Posterior cingulate gyrus (tissue), 11 donors: Measurements from ENCODE around the gene TOM1L2.

Source experiments
- DNase-seq, 10 donors: peaks; one replicate each; pipeline versions ENCODE4 v3.0.0 to v3.0.0-alpha.2; 2020 to 2021; ENCODE audit warnings: mixed read lengths in 3 of 10
- intact Hi-C: fragments of 100-400 bp; cut with DNase I; formaldehyde crosslinking; loops from one replicate; pipeline ENCODE4 v1.15.1; 2023

Gene TOM1L2

DNA sequence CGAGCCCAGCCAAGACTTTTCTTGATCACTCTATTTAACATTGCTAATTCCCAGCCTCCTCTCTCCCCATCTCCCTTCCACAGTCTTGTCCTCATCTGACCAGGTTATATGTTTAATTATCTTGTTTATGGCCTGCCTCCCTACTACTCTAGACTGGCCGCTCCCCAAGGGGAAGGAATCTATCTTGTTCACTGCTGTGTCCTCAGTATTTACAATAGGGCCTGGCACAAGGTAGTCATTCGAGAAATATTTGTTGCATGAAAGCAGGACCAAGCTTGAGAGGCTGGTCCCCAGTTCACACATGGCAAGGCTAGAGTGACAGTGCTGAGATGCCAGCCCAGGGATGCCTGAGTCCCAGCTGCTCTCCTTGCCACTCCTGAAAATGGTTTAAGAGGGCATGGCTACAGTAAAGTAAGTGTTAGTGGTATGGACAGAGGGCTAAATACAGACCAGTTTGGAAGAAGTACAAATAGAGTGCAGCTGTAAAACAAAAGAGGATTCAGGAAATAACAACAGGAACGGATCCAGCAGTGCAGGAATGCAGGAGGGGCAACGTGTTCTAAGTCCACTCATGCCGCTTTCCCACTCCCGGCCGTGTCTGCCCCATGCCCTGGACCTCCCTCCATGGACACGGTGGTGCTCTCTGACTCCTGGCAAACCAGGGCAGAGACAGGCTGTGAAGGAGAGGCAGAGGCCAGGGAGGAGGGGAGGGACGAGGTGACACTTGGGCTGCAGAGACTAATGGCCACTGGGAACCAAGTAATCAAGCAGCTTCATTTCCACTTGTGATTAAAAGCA, 65.6 kb downstream of the TOM1L2 start:
- DNase-seq: peak in 1 of 10 donors; percentile 33
- intact Hi-C loops: no loop called here

GRCh38 chr17:17905036-17905320, 67.2 kb downstream of the TOM1L2 start:
- intact Hi-C loops: no loop called here
- DNase-seq: peak in 1 of 10 donors; percentile 31

GRCh38 chr17:17904166-17905035, 67.8 kb downstream of the TOM1L2 start:
- peak in 1 of 10 donors; percentile 25 for DNase-seq
- intact Hi-C loops: no loop called here

DNA sequence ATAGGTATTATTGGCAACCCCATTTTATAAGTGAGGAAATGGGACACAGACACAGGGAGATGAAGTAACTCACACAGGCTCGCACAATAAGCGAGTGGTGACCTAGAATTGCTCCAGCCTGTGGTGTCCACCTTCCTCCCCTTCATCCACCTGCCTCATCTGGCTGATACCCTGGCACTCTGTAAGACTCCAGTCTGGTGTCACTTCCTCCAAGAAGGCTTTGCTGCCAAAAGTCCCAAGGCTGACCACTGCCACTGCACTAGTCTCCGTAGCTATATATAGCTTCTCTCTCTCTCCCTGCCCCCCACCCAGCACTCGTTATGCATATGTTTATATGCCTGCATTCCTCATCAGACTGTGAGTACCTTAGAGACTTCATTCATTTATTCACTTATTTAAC, 69.3 kb downstream of the TOM1L2 start:
- peak in 2 of 10 donors; percentile 1 to 2 for DNase-seq
- intact Hi-C loops: no loop called here

GRCh38 chr17:17902376-17902775, 69.8 kb downstream of the TOM1L2 start:
- intact Hi-C loops: no loop called here
- peak in 2 of 10 donors; percentile 23 to 50 for DNase-seq

GRCh38 chr17:17900615-17901520, 71.3 kb downstream of the TOM1L2 start:
- intact Hi-C loops: no loop called here
- DNase-seq: peak in 5 of 10 donors; percentile 43 to 89 (median 49)

DNA sequence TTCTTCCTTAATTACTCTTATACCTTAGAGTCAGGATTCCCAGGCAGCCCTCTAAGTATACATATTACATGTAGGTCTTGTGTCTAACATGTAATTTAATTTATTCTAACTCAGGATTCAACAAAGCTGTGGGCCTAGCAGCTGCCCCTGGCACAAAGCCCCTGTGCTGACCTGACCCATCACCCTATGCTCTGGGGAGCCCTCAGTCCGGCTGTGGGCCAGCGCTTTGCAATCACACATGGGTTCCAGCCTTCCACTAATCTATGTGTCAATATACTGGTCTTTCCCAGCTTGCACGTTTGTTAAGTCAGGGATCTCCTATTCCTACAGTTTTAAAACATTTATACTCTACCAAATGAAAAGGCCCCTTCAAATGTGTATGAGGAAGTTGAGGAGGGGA, 72.7 kb downstream of the TOM1L2 start:
- DNase-seq: peak in 2 of 10 donors; percentile 42 to 64
- intact Hi-C loops: no loop called here

- DNase-seq: no peak
- intact Hi-C loops: no loop called here
Measured at GRCh38 chr17:17898673-17899072, 73.5 kb downstream of the TOM1L2 start.

GRCh38 chr17:17897442-17897841, 74.8 kb downstream of the TOM1L2 start:
- intact Hi-C loops: no loop called here

DNA sequence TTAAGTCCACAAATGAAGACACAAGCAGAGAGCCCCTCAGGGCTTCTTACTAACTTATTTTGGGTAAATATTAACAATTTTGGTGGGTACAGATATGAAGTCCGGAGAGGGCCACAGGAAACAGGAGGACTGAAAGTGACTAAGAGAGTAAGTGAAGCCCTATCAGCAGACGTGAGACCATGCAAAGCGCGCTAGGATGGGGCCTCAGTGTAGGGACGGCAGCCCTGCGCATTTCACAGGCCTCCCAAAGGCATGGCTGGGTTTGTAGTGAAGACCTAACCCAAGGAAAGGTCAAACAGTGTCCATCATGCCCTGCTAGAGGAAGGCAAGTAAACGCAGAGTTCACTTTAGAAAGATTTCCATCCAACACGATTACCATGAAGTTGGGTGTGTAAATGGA, 75.5 kb downstream of the TOM1L2 start:
- peak in 1 of 10 donors; percentile 7 for DNase-seq
- intact Hi-C loops: no loop called here

More at GRCh38 chr17:17897442-17897841, 74.8 kb downstream of the TOM1L2 start:
- DNase-seq: no peak

GRCh38 chr17:17893801-17894644, 78.2 kb downstream of the TOM1L2 start:
- intact Hi-C loops: no loop called here
- peak in 1 of 10 donors; percentile 55 for DNase-seq

DNA sequence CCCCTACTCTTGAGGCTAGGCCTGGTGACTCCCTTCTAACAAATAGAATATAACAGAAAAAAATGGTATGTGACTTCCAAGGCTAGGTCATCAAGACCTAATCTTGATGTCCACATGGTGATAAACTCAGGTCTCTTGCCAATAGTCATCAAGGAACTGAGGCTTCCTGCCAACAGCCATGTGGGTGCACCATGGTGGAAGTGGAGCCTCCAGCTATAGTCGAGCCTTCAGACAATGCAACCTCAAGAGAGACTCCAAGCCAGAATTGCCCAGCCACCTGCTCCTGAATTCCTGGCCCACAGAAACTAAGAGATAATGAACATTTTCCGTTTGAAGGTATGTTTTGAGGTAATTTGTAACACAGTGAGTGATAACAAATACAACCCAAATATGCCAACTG, 79.5 kb downstream of the TOM1L2 start:
- intact Hi-C loops: no loop called here
- peak in 2 of 10 donors; percentile 9 to 21 for DNase-seq

DNA sequence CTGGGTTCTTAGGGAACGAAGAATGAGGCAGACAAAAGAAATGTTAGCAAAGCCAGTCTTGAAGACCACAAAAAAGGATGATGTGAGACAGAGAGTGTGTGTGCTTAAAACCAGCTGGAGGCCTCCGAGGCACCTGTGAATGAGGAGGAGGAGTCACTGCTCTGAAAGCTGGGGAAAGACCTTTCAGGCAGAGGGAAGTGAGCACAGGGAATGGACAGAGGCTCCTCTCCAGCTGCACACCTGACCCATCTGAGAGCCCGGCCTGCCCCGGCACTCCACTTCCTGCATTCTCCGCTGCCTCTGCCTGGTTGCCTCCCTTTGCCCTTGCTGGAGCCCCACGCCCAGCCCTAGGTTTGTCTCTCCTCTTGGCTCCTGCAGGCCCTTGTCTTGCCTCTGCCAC, 80.2 kb downstream of the TOM1L2 start:
- peak in 2 of 10 donors; percentile 32 to 74 for DNase-seq
- intact Hi-C loops: no loop called here

- intact Hi-C loops: no loop called here
- DNase-seq: peak in 3 of 10 donors; percentile 51 to 90 (median 69)
Measured at GRCh38 chr17:17890773-17891759, 81.1 kb downstream of the TOM1L2 start.

DNA sequence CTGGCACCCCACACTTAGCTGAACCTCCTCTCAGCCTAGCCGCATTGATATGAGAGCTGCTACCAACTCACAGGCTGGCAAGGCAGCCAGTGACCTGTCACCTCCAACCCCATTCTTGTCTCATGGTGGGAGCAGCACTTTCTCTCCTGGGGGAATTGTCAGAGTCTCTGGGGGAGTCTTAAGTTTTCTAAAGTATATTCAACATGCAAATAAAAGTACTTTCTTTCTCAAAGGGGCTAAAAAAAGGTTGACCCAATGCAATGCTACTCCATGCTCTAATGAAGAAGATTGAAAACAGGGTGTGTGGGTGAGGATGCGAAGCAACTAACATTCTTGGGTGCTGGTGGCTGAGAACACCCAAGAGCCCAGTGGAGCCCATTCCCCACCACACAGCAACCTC, 82.3 kb downstream of the TOM1L2 start:
- intact Hi-C loops: loop anchor here (10.0 kb wide), 1 partner anchor 145 kb away; the partner anchor contains the start of genes ATPAF2 and GID4

GRCh38 chr17:17888821-17889220, 83.4 kb downstream of the TOM1L2 start:
- peak in 1 of 10 donors; percentile 67 for DNase-seq
- intact Hi-C loops: loop anchor here (10.0 kb wide), 1 partner anchor 146 kb away; the partner anchor contains the start of genes ATPAF2 and GID4

More for the DNA sequence above, 82.3 kb downstream of the TOM1L2 start:
- no peak for DNase-seq

- DNase-seq: peak in 2 of 10 donors; percentile 14 to 23
- intact Hi-C loops: loop anchor here (10.0 kb wide), 1 partner anchor 146 kb away; the partner anchor contains the start of genes ATPAF2 and GID4
Measured at GRCh38 chr17:17888371-17888770, 83.8 kb downstream of the TOM1L2 start.
